K562 (cell line): ENCODE measurements around the gene MED22. TPM values are rescaled to one million over a fixed set of nuclear protein-coding genes. Genes with fewer than 3 reads are reported as not detected.

ENCODE experiments used
- CBX8 ChIP-seq: fragments of 200-600 bp; sonication (generic); IDR thresholded peaks from 2 replicates; pipeline ENCODE4 v1.6.1; 2012; ENCODE audit warnings: borderline replicate concordance, mixed run types, low read depth, mild to moderate bottlenecking, moderate library complexity, mixed read lengths, low read length, control low read depth, inconsistent platforms; ENCODE audit not compliant: poor library complexity, severe bottlenecking; ENCODE audit errors: extremely low read depth
- FOXA3 ChIP-seq, 2 experiments: fragments of 450-650 bp in 1 of 2; sonication (generic) in 1 of 2; formaldehyde crosslinking; IDR thresholded peaks in 1 of 2; conservative IDR thresholded peaks in 1 of 2; 2 replicates each; pipeline versions ENCODE4 v1.4.0 to v1.8.0; 2020 to 2022; ENCODE audit warnings: mild to moderate bottlenecking in 2 of 2, missing genetic modification reagents in 1 of 2
- JUN ChIP-seq, 2 experiments: sonication (generic) in 1 of 2; formaldehyde crosslinking in 1 of 2; IDR thresholded peaks; 2 replicates each; pipeline versions ENCODE4 v1.6.1 to v1.8.0; 2012 to 2022; ENCODE audit warnings: borderline replicate concordance in 2 of 2, mild to moderate bottlenecking in 2 of 2, improper control_type of control experiment in 1 of 2, low read depth in 1 of 2, low read length in 1 of 2, missing genetic modification reagents in 1 of 2
- MAX ChIP-seq: sonication (generic); formaldehyde crosslinking; IDR thresholded peaks from 2 replicates; pipeline ENCODE4 v1.9.0; 2022; ENCODE audit warnings: mild to moderate bottlenecking, missing genetic modification reagents
- MGA ChIP-seq: fragments of 450-650 bp; IDR thresholded peaks from 2 replicates; pipeline ENCODE4 v1.6.1; 2016; ENCODE audit warnings: mild to moderate bottlenecking, moderate library complexity
- PHB ChIP-seq: fragments of 250-450 bp; sonication (Bioruptor Pico); IDR thresholded peaks from 2 replicates; pipeline ENCODE4 v1.5.0; 2021
- SAFB ChIP-seq: fragments of 200-400 bp; formaldehyde crosslinking; IDR thresholded peaks from 2 replicates; pipeline ENCODE4 v1.6.1; 2017; ENCODE audit warnings: low read depth, low read length, borderline replicate concordance
- SAP30 ChIP-seq: fragments of 200-600 bp; sonication (generic); IDR thresholded peaks from 2 replicates; pipeline ENCODE4 v1.6.1; 2012; ENCODE audit warnings: borderline replicate concordance, low read depth, mild to moderate bottlenecking, moderate library complexity, low read length, control low read depth, inconsistent platforms; ENCODE audit not compliant: insufficient read depth, poor library complexity, severe bottlenecking
- U2AF2 ChIP-seq: fragments of 200-400 bp; formaldehyde crosslinking; optimal IDR thresholded peaks from 2 replicates; pipeline ENCODE3; 2017; ENCODE audit warnings: low read depth, mild to moderate bottlenecking, low read length
- WHSC1 ChIP-seq: IDR thresholded peaks from one replicate; pipeline ENCODE4 v1.6.1; 2012; ENCODE audit warnings: low read length, control low read depth, inconsistent platforms
- ZHX1 ChIP-seq: fragments of 150-350 bp; conservative IDR thresholded peaks from 2 replicates; pipeline ENCODE4 v1.6.1; 2014; ENCODE audit warnings: low read length
- polyA plus RNA-seq, 8 experiments: library from polyadenylated mRNA; depleted of rRNA in 4 of 8; stranded (reverse) in 5 of 8; unstranded in 3 of 8; fragments of >200 nt; fragmentation: Nextera tagmentation in 2 of 8; fragmentation: Illumina TruSeq in 1 of 8; extraction: Ambion mirVana in 2 of 8; extraction: Trizol in 1 of 8; gene quantifications; 2 replicates each; pipeline versions ENCODE4 v1.2.1 to v1.2.3, GENCODE V29; 2011 to 2014; ENCODE audit warnings: inconsistent platforms in 1 of 8, missing spikeins in 1 of 8
- total RNA-seq, 7 experiments: library from RNA; depleted of rRNA in 6 of 7; stranded (reverse); fragments of >200 nt in 6 of 7; fragmentation: Illumina TruSeq in 2 of 7; extraction: Trizol in 2 of 7; gene quantifications; 2 replicates each; pipeline versions ENCODE4 v1.2.1 to v1.2.3, GENCODE V29; 2011 to 2021; ENCODE audit warnings: low replicate concordance in 1 of 7

MED22 gene
- total and polyA plus RNA-seq, 9 of the 15 experiments (the other 6 are each of a cell fraction or from before 2014, with no cell fraction given) = 0.73 to 35.6 (median 22.3) TPM

- no peak for TF ChIP-seq FOXA3 (CRISPR knock-in tag; conservative IDR thresholded peaks at IDR 0.05 in 1 of 2, IDR thresholded peaks at IDR 0.05 in 1 of 2)
- no peak for TF ChIP-seq MGA
- TF ChIP-seq JUN (IDR thresholded peaks at IDR 0.05; ENCODE audit: borderline replicate concordance, low read depth, low read length) = no peak
- no peak for TF ChIP-seq JUN (CRISPR knock-in tag; IDR thresholded peaks at IDR 0.05; ENCODE audit: borderline replicate concordance)
- no peak for TF ChIP-seq PHB (CRISPR knock-in tag)
- TF ChIP-seq SAFB = no peak
- no peak for TF ChIP-seq SAP30
- TF ChIP-seq CBX8 = no peak
- TF ChIP-seq WHSC1 = no peak
- TF ChIP-seq MAX (CRISPR knock-in tag) = 0 out of 2 replicates have a peak, but pooled peaks have one; percentile 30
- 0 out of 2 replicates have a peak, but pooled peaks have one; percentile 24 for TF ChIP-seq ZHX1
- TF ChIP-seq U2AF2 = no peak
Observed at GRCh38 chr9:133351908-133352634, 4.1 kb upstream of the MED22 start (continued).
